ENCODE results near the gene KRT6B.
A peak's percentile ranks its signal among the peaks of the same experiment; 100 is the strongest.
"Not testable (repeated sequence)": the region's sequence is repeated elsewhere in the genome, so short reads cannot be mapped to it uniquely, and the experiment has no call there.

The KRT6B gene

DNA sequence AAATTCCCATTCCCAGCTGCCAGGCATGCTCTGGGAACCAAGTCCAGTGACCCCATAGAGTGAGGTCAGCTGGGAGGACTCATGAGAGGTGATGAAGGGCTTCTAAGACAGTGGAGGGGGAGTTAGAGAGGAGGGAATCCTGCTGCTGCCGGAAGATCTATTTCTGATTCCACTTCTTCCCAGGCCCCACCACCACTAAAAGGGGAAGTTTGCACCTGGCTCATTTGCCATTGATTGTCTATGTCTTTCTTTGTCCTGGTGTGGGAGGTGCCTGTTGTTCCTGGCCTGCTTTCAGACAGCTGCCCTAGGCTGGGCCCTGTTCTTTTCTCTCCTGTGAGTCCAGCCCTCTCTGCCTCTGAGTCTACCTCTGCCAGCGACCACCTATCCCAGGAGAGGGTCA, 44.1 kb upstream of the KRT6B start:
- H3K27ac ChIP-seq, result peak overlapping the region; percentile 100
- TF ChIP-seq, protein P1, sequence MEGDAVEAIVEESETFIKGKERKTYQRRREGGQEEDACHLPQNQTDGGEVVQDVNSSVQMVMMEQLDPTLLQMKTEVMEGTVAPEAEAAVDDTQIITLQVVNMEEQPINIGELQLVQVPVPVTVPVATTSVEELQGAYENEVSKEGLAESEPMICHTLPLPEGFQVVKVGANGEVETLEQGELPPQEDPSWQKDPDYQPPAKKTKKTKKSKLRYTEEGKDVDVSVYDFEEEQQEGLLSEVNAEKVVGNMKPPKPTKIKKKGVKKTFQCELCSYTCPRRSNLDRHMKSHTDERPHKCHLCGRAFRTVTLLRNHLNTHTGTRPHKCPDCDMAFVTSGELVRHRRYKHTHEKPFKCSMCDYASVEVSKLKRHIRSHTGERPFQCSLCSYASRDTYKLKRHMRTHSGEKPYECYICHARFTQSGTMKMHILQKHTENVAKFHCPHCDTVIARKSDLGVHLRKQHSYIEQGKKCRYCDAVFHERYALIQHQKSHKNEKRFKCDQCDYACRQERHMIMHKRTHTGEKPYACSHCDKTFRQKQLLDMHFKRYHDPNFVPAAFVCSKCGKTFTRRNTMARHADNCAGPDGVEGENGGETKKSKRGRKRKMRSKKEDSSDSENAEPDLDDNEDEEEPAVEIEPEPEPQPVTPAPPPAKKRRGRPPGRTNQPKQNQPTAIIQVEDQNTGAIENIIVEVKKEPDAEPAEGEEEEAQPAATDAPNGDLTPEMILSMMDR (conservative IDR thresholded peaks at IDR 0.05; ENCODE audit: low read depth), result no peak
- POLR2A ChIA-PET (ENCODE audit: low non-redundant PET), result no interaction called here
- CTCF ChIA-PET, result interaction anchor here (1.1 kb wide), 1 partner anchor 9 kb away, joined by 5 read pairs; no protein-coding TSS in a partner anchor
- DNase-seq (ENCODE audit: low spot score), result no peak

DNA sequence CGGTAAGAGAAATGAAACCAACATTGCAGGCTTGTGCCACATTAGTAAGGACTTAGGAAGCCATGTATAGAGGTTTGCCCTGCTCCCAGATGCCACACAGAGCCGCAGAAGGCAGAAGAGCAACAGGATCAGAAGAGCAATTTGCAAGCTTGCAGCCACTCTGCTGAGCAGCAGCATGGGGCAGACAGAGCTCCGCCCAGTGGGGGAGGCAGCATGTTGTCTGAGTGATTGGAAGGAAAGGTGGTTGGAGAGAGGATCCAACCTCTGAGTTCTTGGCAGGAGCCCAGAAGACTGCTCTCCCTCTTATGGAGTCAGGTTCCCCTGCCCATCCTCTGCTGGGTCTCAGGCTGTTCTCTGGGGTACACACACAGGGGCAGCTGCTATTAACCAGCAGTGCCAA, 43.4 kb upstream of the KRT6B start:
- TF ChIP-seq, protein P1 (conservative IDR thresholded peaks at IDR 0.05; ENCODE audit: low read depth), result no peak
- peak; percentile 66 for DNase-seq (ENCODE audit: low spot score)
- POLR2A ChIA-PET (ENCODE audit: low non-redundant PET), result no interaction called here
- CTCF ChIA-PET, result interaction anchor here (0.7 to 1.0 kb wide), 2 partner anchors 352 to 461 kb away, joined by 3 to 4 read pairs; no protein-coding TSS in a partner anchor
- peak overlapping the region; percentile 100 for H3K27ac ChIP-seq

DNA sequence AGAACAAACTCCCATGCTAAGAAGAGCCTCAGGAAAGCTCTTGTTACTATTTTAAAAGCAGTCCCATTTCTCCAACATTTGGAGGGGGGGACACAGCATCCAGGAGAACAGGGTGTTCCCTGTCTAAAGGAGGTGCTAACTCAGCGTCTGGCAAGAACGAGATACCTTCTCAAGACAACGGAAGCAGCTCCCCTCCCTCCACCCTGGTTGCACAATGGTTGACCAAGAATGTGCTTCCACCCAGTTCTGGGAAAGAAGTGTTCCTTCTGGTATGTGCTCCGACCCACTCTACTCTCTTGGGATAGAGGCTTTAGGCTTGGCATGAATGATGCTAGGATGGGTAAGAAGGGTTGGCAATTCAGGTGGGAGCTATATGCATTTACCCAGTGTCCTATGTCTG, 42.6 kb upstream of the KRT6B start:
- peak; percentile 86 for DNase-seq (ENCODE audit: low spot score)
- TF ChIP-seq, protein P1 (conservative IDR thresholded peaks at IDR 0.05; ENCODE audit: low read depth), result no peak
- CTCF ChIA-PET, result interaction anchor here (0.7 to 1.4 kb wide), 4 partner anchors 28 to 488 kb away, joined by 3 to 6 read pairs (median 4); no protein-coding TSS in a partner anchor
- H3K27ac ChIP-seq, result peak overlapping the region; percentile 100
- POLR2A ChIA-PET (ENCODE audit: low non-redundant PET), result interaction anchor here (1.5 kb wide), 1 partner anchor 18 kb away, joined by 3 read pairs; no protein-coding TSS in a partner anchor

DNA sequence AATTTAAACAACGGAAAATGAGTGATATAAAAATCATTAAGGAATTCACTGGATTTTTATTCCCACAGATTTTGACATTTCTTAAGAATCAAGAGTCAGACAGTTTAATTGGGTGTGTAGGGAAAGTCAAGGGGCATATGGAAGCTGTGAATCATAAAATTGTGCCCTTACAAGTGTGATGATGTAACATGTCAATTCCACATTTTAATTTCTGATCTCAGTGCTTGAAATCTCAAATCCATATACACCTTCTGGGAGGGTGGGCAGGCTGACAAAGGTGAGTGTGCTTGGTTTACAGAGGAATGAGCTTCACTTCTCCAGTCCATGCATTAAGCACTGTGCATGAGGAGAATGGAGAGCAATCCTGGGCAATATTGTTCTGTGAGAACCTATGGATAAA, 42.2 kb upstream of the KRT6B start:
- TF ChIP-seq, protein P1 (conservative IDR thresholded peaks at IDR 0.05; ENCODE audit: low read depth), result no peak
- ChIA-PET CTCF (interaction anchor here (0.7 to 1.4 kb wide), 4 partner anchors 28 to 489 kb away, joined by 3 to 6 read pairs (median 3); no protein-coding TSS in a partner anchor), POLR2A (ENCODE audit: low non-redundant PET) (interaction anchor here (1.5 kb wide), 1 partner anchor 18 kb away, joined by 3 read pairs; no protein-coding TSS in a partner anchor)
- no peak for DNase-seq (ENCODE audit: low spot score)
- H3K27ac ChIP-seq, result peak overlapping the region; percentile 100

DNA sequence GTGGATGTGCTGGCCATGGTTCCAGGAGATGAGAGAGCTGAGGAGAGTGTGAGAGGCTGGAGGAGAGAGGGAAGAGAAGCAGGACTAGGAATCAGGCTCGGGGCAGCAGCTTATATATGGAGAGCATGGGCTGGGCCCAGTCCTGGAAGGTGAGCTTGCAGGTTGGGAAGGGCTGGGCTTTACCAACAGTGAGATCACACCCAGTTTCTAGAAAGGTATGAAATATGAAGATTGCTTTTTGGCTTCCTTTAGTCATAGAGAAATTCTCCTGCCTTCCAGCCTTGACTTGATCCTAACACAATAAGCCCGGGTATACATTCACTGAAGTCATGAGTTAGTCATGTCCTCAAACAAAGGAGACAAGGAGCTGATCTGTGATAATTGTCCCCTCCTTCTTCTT, 41.2 kb upstream of the KRT6B start, which contains the start of gene KRT6A:
TSS of gene KRT6A (minus strand) at position 86 of the 400 bp plus-strand sequence. CDS start at position 17, 69 bp downstream.
- TF ChIP-seq, protein P1 (conservative IDR thresholded peaks at IDR 0.05; ENCODE audit: low read depth), result no peak
- CTCF ChIA-PET, result interaction anchor here (0.6 to 1.4 kb wide), 4 partner anchors 98 to 467 kb away, joined by 3 to 6 read pairs (median 4); no protein-coding TSS in a partner anchor
- peak within 1 kb of the TSS; percentile 100 for H3K27ac ChIP-seq
- POLR2A ChIA-PET (ENCODE audit: low non-redundant PET), result interaction anchor here (1.0 kb wide), 1 partner anchor 28 kb away, joined by 4 read pairs; no protein-coding TSS in a partner anchor
- peak; percentile 85 for DNase-seq (ENCODE audit: low spot score)

DNA sequence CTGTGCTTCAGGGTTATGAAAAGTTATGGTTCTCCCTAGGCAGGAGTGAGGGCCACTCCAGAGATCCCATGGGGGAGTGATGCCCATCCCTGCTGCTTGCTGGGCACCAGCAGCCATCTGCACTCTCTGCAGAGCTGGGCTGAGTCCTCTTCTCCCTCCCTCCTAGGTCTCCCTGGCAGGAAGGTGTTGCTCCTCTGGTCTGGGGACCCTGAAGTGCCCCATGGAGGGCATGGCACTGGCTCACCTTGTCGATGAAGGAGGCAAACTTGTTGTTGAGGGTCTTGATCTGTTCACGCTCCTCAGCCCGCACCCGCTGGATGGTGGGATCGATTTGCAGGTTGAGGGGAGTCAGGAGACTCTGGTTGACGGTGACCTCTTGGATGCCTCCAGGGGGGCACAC, 40.5 kb upstream of the KRT6B start:
- DNase-seq (ENCODE audit: low spot score), result not testable (repeated sequence)
- ChIA-PET CTCF (interaction anchor here (1.0 kb wide), 1 partner anchor 387 kb away, joined by 3 read pairs; no protein-coding TSS in a partner anchor), POLR2A (ENCODE audit: low non-redundant PET) (interaction anchor here (1.0 kb wide), 1 partner anchor 29 kb away, joined by 4 read pairs; no protein-coding TSS in a partner anchor)
- peak overlapping the region; percentile 100 for H3K27ac ChIP-seq

DNA sequence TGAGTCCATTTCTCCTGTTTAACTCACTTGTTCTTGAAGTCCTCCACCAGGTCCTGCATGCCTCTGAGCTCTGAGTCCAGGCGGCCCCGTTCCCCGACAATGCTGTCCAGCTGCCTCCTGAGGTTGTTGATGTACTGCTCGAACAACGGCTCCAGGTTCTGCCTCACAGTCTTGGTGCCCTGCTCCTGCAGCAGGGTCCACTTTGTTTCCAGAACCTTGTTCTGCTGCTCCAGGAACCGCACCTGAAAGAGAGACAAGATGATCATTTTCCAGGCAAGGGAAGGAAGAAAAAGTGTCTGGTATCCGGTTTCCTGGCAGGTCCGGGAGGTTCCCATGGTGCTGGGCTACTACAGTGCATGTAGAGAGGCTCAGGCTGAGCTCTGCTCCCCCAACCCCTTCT, 39.5 kb upstream of the KRT6B start:
- POLR2A ChIA-PET (ENCODE audit: low non-redundant PET); CTCF ChIA-PET; DNase-seq (ENCODE audit: low spot score): not testable (repeated sequence)
- H3K27ac ChIP-seq, result peak overlapping the region; percentile 100

Measured in RWPE1 (cell line).